Measurements from ENCODE around the gene TMPRSS11F. TPM values are rescaled to one million over a fixed set of nuclear protein-coding genes. Genes with fewer than 3 reads are reported as not detected.

Gene TMPRSS11F
- total RNA-seq, 2 experiments from 2014 or later: not detected

GRCh38 chr4:68141852-68142251 lies 12.2 kb upstream of the TMPRSS11F start:
- Mint-ChIP-seq H3K27ac (no peak overlapping the region), H3K4me1 (no peaks in the 10 kb centered on the region), H3K27me3 (no peaks in the 10 kb centered on the region), H3K9me3 (no peaks in the 10 kb centered on the region), H3K36me3 (no peaks in the 10 kb centered on the region), H3K4me3 (no peak overlapping the region)
- ATAC-seq (ENCODE audit: low read depth) (no peak), DNase-seq (no peak)
- POLR2A ChIA-PET: no interaction called here

- peaks cover 5% of the 10 kb centered on the region for H3K9me3 Mint-ChIP-seq
- H3K27ac Mint-ChIP-seq: no peak overlapping the region
- H3K36me3 Mint-ChIP-seq: no peaks in the 10 kb centered on the region
- POLR2A ChIA-PET: no interaction called here
- ATAC-seq (ENCODE audit: low read depth): no peak
- H3K27me3 Mint-ChIP-seq: peaks cover 1% of the 10 kb centered on the region
- no peak overlapping the region for H3K4me3 Mint-ChIP-seq
- no peak for DNase-seq
- no peaks in the 10 kb centered on the region for H3K4me1 Mint-ChIP-seq
These were observed 2.7 kb upstream of the TMPRSS11F start for GRCh38 chr4:68132342-68132741.

- no peak overlapping the region for H3K27ac Mint-ChIP-seq
- H3K27me3 Mint-ChIP-seq: no peaks in the 10 kb centered on the region
- H3K4me3 Mint-ChIP-seq: no peak overlapping the region
- POLR2A ChIA-PET: no interaction called here
- DNase-seq (no peak), ATAC-seq (ENCODE audit: low read depth) (no peak)
- no peaks in the 10 kb centered on the region for H3K9me3 Mint-ChIP-seq
- H3K36me3 Mint-ChIP-seq: no peaks in the 10 kb centered on the region
- no peaks in the 10 kb centered on the region for H3K4me1 Mint-ChIP-seq
These were observed 5.4 kb downstream of the TMPRSS11F start for GRCh38 chr4:68124262-68124661.

- Mint-ChIP-seq H3K27ac (no peak overlapping the region), H3K4me1 (no peaks in the 10 kb centered on the region), H3K9me3 (no peaks in the 10 kb centered on the region), H3K4me3 (no peak overlapping the region), H3K36me3 (no peaks in the 10 kb centered on the region), H3K27me3 (no peaks in the 10 kb centered on the region)
- ATAC-seq (ENCODE audit: low read depth) (no peak), DNase-seq (no peak)
- POLR2A ChIA-PET: no interaction called here
These were observed 6.1 kb downstream of the TMPRSS11F start for GRCh38 chr4:68123525-68123924.

GRCh38 chr4:68119921-68120320 lies 9.7 kb downstream of the TMPRSS11F start:
- POLR2A ChIA-PET: no interaction called here
- Mint-ChIP-seq H3K27ac (no peak overlapping the region), H3K4me3 (no peak overlapping the region), H3K36me3 (no peaks in the 10 kb centered on the region), H3K4me1 (no peaks in the 10 kb centered on the region), H3K9me3 (no peaks in the 10 kb centered on the region), H3K27me3 (no peaks in the 10 kb centered on the region)
- ATAC-seq (ENCODE audit: low read depth) (no peak), DNase-seq (no peak)

- Mint-ChIP-seq H3K36me3 (no peaks in the 10 kb centered on the region), H3K4me3 (no peak overlapping the region), H3K27me3 (peaks cover 3% of the 10 kb centered on the region), H3K4me1 (no peaks in the 10 kb centered on the region), H3K27ac (no peak overlapping the region), H3K9me3 (no peaks in the 10 kb centered on the region)
- DNase-seq: no peak
- no peak for ATAC-seq (ENCODE audit: low read depth)
- POLR2A ChIA-PET: no interaction called here
These were observed 19.2 kb downstream of the TMPRSS11F start for GRCh38 chr4:68110441-68110840.

- POLR2A ChIA-PET: no interaction called here
- Mint-ChIP-seq H3K27me3 (peaks cover 3% of the 10 kb centered on the region), H3K4me3 (no peak overlapping the region), H3K36me3 (no peaks in the 10 kb centered on the region), H3K4me1 (no peaks in the 10 kb centered on the region), H3K27ac (no peak overlapping the region), H3K9me3 (no peaks in the 10 kb centered on the region)
- ATAC-seq (ENCODE audit: low read depth): no peak
- DNase-seq: no peak
These were observed 19.8 kb downstream of the TMPRSS11F start for GRCh38 chr4:68109868-68110267.

GRCh38 chr4:68082758-68083157 lies 46.9 kb downstream of the TMPRSS11F start:
- Mint-ChIP-seq H3K27me3 (peaks cover 2% of the 10 kb centered on the region), H3K4me1 (no peaks in the 10 kb centered on the region), H3K27ac (no peak overlapping the region), H3K9me3 (no peaks in the 10 kb centered on the region), H3K4me3 (no peak overlapping the region), H3K36me3 (no peaks in the 10 kb centered on the region)
- POLR2A ChIA-PET: no interaction called here
- ATAC-seq (ENCODE audit: low read depth): no peak
- no peak for DNase-seq

GRCh38 chr4:68079928-68080327 lies 49.7 kb downstream of the TMPRSS11F start:
- no peak overlapping the region for H3K4me3 Mint-ChIP-seq
- no peaks in the 10 kb centered on the region for H3K9me3 Mint-ChIP-seq
- H3K4me1 Mint-ChIP-seq: no peaks in the 10 kb centered on the region
- ATAC-seq (ENCODE audit: low read depth) (no peak), DNase-seq (no peak)
- H3K36me3 Mint-ChIP-seq: no peaks in the 10 kb centered on the region
- POLR2A ChIA-PET: no interaction called here
- H3K27me3 Mint-ChIP-seq: peaks cover 2% of the 10 kb centered on the region
- H3K27ac Mint-ChIP-seq: no peak overlapping the region

- H3K9me3 Mint-ChIP-seq: no peaks in the 10 kb centered on the region
- H3K4me1 Mint-ChIP-seq: no peaks in the 10 kb centered on the region
- peaks cover 2% of the 10 kb centered on the region for H3K27me3 Mint-ChIP-seq
- ATAC-seq (ENCODE audit: low read depth) (no peak), DNase-seq (no peak)
- POLR2A ChIA-PET: no interaction called here
- no peak overlapping the region for H3K27ac Mint-ChIP-seq
- H3K4me3 Mint-ChIP-seq: no peak overlapping the region
- H3K36me3 Mint-ChIP-seq: no peaks in the 10 kb centered on the region
These were observed 51.9 kb downstream of the TMPRSS11F start for GRCh38 chr4:68077737-68078136.

GRCh38 chr4:68077301-68077700 lies 52.4 kb downstream of the TMPRSS11F start:
- peaks cover 2% of the 10 kb centered on the region for H3K27me3 Mint-ChIP-seq
- H3K36me3 Mint-ChIP-seq: no peaks in the 10 kb centered on the region
- H3K4me3 Mint-ChIP-seq: no peak overlapping the region
- H3K27ac Mint-ChIP-seq: no peak overlapping the region
- H3K9me3 Mint-ChIP-seq: no peaks in the 10 kb centered on the region
- DNase-seq: no peak
- ATAC-seq (ENCODE audit: low read depth): no peak
- POLR2A ChIA-PET: no interaction called here
- no peaks in the 10 kb centered on the region for H3K4me1 Mint-ChIP-seq

GRCh38 chr4:68076194-68076593 lies 53.5 kb downstream of the TMPRSS11F start:
- H3K36me3 Mint-ChIP-seq: no peaks in the 10 kb centered on the region
- peaks cover 2% of the 10 kb centered on the region for H3K27me3 Mint-ChIP-seq
- POLR2A ChIA-PET: no interaction called here
- no peak overlapping the region for H3K4me3 Mint-ChIP-seq
- no peaks in the 10 kb centered on the region for H3K9me3 Mint-ChIP-seq
- DNase-seq: no peak
- ATAC-seq (ENCODE audit: low read depth): no peak
- H3K27ac Mint-ChIP-seq: no peak overlapping the region
- H3K4me1 Mint-ChIP-seq: no peaks in the 10 kb centered on the region

GRCh38 chr4:68074397-68074796 lies 55.3 kb downstream of the TMPRSS11F start:
- no peak overlapping the region for H3K4me3 Mint-ChIP-seq
- no peaks in the 10 kb centered on the region for H3K36me3 Mint-ChIP-seq
- DNase-seq (no peak), ATAC-seq (ENCODE audit: low read depth) (no peak)
- H3K27ac Mint-ChIP-seq: no peak overlapping the region
- H3K4me1 Mint-ChIP-seq: no peaks in the 10 kb centered on the region
- no peaks in the 10 kb centered on the region for H3K9me3 Mint-ChIP-seq
- H3K27me3 Mint-ChIP-seq: no peaks in the 10 kb centered on the region
- POLR2A ChIA-PET: no interaction called here

GRCh38 chr4:68070302-68070701 lies 59.4 kb downstream of the TMPRSS11F start:
- Mint-ChIP-seq H3K27me3 (peaks cover 2% of the 10 kb centered on the region), H3K4me3 (no peak overlapping the region), H3K4me1 (no peaks in the 10 kb centered on the region), H3K27ac (no peak overlapping the region), H3K36me3 (no peaks in the 10 kb centered on the region), H3K9me3 (no peaks in the 10 kb centered on the region)
- ATAC-seq (ENCODE audit: low read depth) (no peak), DNase-seq (no peak)
- POLR2A ChIA-PET: no interaction called here

- no peak for DNase-seq
- Mint-ChIP-seq H3K36me3 (no peaks in the 10 kb centered on the region), H3K9me3 (peaks cover 1% of the 10 kb centered on the region), H3K4me3 (no peak overlapping the region), H3K4me1 (no peaks in the 10 kb centered on the region), H3K27ac (no peak overlapping the region), H3K27me3 (no peaks in the 10 kb centered on the region)
- POLR2A ChIA-PET: no interaction called here
- ATAC-seq (ENCODE audit: low read depth): no peak
These were observed 67.2 kb downstream of the TMPRSS11F start for GRCh38 chr4:68062501-68062900.

Data from activated naive CD8-positive, alpha-beta T cell treated with anti-CD3 and anti-CD28 coated beads, Interleukin-2, amount 10 ng/mL, durations not matched to agents 7 days and 5 days (primary cell).